Activated naive CD8-positive, alpha-beta T cell treated with anti-CD3 and anti-CD28 coated beads, Interleukin-2, amount 50 U/mL, for 24 hours (primary cell): ENCODE results near the gene RWDD2A.
"Not testable (repeated sequence)": the region's sequence is repeated elsewhere in the genome, so short reads cannot be mapped to it uniquely, and the experiment has no call there.

ENCODE experiments used
- ATAC-seq: fragments of 150-1000 bp; cut with Tn5 transposase; one replicate; pipeline ENCODE4 v1.10.0; 2021
- DNase-seq: peaks from one replicate; pipeline ENCODE4 v3.0.0; 2021
- H3K27ac Mint-ChIP-seq: one replicate; pipeline ENCODE4 v1.8.0; 2021; ENCODE audit warnings: mild to moderate bottlenecking, mixed read lengths
- H3K27me3 Mint-ChIP-seq: one replicate; pipeline ENCODE4 v1.8.0; 2021; ENCODE audit warnings: mixed read lengths
- H3K36me3 Mint-ChIP-seq: one replicate; pipeline ENCODE4 v1.8.0; 2021; ENCODE audit warnings: low read depth, mixed read lengths
- H3K4me1 Mint-ChIP-seq: one replicate; pipeline ENCODE4 v1.8.0; 2021; ENCODE audit warnings: mixed read lengths
- H3K4me3 Mint-ChIP-seq: one replicate; pipeline ENCODE4 v1.8.0; 2021; ENCODE audit warnings: mild to moderate bottlenecking, moderate library complexity, mixed read lengths
- H3K9me3 Mint-ChIP-seq: one replicate; pipeline ENCODE4 v1.8.0; 2021; ENCODE audit warnings: mixed read lengths

The RWDD2A gene

DNA sequence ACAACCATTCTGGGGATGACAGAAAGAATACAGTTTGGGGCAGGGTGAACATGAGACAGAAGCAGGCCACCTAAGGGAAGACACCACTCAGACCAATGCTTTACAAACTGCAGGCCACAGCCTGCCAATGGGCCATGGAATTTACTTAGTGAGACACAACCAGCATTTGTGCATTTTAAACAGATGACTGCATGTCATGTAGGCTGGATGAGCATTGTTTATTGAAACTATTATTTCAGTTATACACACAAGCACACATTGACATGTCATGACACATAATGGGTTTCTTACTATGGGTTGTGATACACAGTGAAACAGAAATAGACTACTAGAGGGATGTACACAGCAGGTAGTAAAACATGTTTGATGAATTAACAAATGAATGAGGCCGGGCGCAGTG is 8.1 kb upstream of the RWDD2A start:
- no peak for ATAC-seq

DNA sequence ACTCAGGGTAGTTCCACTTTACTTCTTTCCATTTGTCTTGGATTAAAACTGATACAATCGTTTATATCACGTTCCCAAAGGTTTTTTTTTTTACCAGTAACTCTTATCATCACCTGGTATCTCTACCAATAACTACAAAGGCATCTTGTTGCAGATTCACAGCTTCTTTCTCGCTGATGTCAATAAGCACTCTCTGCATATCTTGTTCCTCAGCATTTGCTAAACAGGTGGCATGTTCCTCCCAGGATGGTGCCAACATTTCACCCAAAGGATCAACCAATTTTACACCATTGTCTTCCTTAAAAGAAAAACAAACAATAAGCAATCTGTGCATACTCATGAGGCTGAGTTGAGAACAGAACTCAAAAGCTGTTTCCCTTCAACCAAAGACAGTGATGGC is 4.7 kb upstream of the RWDD2A start:
- DNase-seq: no peak
- Mint-ChIP-seq H3K27ac (no peak overlapping the region), H3K9me3 (no peaks in the 10 kb centered on the region), H3K4me1 (peaks cover 18% of the 10 kb centered on the region), H3K4me3 (no peak overlapping the region), H3K36me3 (peaks cover 31% of the 10 kb centered on the region), H3K27me3 (no peaks in the 10 kb centered on the region)
- no peak for ATAC-seq

More for the DNA sequence above, 8.1 kb upstream of the RWDD2A start:
- Mint-ChIP-seq H3K4me1 (peaks cover 2% of the 10 kb centered on the region), H3K27me3 (no peaks in the 10 kb centered on the region), H3K36me3 (peaks cover 52% of the 10 kb centered on the region), H3K27ac (no peak overlapping the region), H3K4me3 (no peak overlapping the region), H3K9me3 (no peaks in the 10 kb centered on the region)
- DNase-seq: no peak

DNA sequence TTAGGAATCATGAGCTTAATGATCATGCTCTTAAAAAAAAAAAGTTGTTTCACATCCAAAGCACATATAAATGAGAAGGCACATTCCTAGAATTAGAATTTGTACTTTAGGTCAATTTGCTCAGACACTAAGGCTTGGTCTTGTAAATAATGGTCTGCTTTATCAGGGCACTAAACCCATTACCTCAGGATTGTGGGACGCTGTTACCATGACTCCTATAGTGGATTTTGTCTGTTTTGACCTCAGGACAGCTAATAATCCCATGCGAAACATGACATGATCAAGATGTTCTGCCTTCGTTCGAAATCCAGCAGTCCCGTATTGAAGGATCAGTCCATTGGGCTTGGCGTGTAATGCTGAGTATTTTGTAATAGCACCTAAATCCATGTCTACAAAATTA is 2.5 kb upstream of the RWDD2A start:
- Mint-ChIP-seq H3K4me3 (no peak overlapping the region), H3K27ac (no peak overlapping the region), H3K9me3 (no peaks in the 10 kb centered on the region), H3K36me3 (peaks cover 16% of the 10 kb centered on the region), H3K4me1 (peaks cover 26% of the 10 kb centered on the region), H3K27me3 (peaks cover 3% of the 10 kb centered on the region)
- DNase-seq: no peak
- no peak for ATAC-seq

DNA sequence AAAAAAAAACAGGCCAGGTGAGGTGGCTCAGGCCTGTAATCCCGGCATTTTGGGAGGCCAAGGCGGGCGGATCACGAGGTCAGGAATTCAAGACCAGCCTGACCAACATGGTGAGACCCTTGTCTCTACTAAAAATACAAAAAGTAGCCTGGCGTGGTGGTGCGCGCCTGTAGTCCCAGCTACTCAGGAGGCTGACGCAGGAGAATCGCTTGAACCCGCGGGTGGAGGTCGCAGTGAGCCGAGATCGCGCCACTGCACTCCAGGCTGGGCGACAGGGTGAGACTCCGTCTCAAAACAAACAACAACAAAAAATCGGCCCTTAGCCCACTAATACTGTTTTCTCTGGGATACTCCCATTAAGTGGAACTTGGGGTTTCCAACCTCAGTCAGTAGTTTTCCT is 1.2 kb upstream of the RWDD2A start:
- H3K4me3 Mint-ChIP-seq: peak overlapping the region; percentile 97
- not testable (repeated sequence) for ATAC-seq

DNA sequence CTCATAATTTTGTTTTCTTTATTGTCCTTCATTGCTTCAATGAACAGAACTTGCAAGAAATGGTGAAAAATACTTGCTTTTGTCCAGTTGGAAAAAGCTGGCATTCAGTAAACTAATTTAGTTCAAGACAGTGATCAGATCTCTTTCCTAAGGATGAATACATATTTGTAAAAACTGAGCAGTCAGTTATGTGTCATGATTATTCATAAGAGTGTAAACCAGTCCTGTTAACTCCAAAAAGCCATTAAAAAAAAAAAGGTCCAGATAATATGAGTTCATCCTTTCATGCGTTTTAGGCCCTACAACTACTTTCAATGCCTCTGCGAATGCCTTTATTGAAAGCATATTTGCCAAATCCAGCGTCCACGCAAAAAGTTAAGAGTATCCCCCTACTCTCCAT is 701 bp upstream of the RWDD2A start:
- Mint-ChIP-seq H3K4me1 (peaks cover 26% of the 10 kb centered on the region), H3K27me3 (peaks cover 3% of the 10 kb centered on the region), H3K9me3 (no peaks in the 10 kb centered on the region), H3K27ac (peak overlapping the region; percentile 92), H3K4me3 (peak overlapping the region; percentile 97), H3K36me3 (peaks cover 14% of the 10 kb centered on the region)
- DNase-seq (no peak), ATAC-seq (peak; percentile 5)

More for the DNA sequence above, 1.2 kb upstream of the RWDD2A start:
- not testable (repeated sequence) for H3K27me3 Mint-ChIP-seq, DNase-seq, H3K9me3 Mint-ChIP-seq, H3K27ac Mint-ChIP-seq
- Mint-ChIP-seq H3K36me3 (peaks cover 14% of the 10 kb centered on the region), H3K4me1 (peaks cover 26% of the 10 kb centered on the region)

DNA sequence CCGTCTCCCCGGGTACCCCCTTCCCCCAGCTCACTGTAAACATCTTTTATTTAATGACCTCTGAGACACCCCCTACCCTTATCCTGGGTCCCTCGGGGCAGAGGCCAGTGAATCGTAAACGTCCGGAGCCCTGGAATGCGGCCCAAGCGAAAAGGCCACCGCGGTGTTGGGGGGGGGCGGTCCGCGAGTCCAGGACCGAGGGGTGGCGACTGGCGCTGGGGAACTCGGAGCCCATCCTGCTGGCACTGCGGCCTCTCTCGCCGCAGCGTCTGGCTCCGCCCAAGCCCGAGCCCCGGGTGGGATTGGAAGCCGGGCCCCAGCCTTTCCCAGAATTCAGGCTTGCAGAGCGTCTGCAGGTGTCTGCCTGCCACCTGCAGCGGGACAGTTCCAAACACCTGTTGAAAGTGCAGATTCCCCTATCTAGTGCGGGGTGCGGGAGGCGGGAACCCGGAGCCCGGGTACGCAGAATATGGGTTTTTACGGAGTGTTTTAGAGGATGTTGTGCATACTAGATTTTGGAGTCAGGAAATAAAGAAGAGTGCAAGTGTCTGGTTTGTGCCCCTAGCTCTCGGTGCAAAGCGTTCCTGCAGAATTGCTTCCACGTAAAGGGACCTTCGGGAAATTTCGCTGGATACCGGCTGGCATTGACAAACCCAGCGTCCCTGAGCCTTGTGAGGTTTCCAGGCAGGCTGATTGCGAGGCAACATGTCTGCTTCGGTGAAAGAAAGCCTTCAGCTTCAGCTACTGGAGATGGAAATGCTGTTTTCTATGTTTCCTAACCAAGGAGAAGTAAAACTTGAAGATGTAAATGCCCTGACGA is 800 bp downstream of the RWDD2A start:
- Mint-ChIP-seq H3K36me3 (peaks cover 11% of the 10 kb centered on the region), H3K27ac (peak overlapping the region; percentile 18), H3K9me3 (no peaks in the 10 kb centered on the region), H3K4me1 (peaks cover 28% of the 10 kb centered on the region), H3K4me3 (peak overlapping the region; percentile 97), H3K27me3 (peaks cover 3% of the 10 kb centered on the region)
- no peak for ATAC-seq
- peak; percentile 17 for DNase-seq

DNA sequence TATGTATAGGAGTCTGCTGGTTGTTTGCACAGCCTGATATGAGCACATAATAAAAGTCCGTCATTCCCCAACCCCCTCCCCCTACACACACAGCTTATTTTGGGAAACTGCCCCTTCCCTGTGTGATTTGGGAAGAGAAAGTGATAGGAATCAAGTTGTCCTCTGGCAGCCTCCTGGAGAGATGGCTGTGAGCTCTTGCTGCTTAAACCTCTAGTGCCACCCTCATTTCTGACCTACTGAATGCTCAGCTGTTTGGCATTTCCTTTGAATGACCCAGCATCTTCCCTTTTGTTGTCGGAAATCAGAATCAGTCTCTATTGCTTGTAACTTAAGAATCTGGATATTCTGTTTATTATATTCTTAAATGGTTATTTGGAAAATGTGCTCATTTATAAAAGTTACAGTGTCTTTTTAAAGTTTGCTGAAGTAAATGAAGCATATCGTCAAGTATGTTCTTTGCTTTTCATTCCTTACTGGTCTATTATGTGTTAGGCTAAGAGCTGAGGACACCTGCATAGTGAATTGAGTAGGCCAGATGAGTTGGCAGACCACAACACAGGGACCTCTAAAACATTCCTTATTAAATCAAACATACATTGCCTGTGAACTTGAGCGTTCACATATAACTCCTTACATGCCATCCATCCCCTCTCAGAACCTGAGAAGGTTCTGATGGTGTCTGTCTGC is 5.5 kb downstream of the RWDD2A start:
- no peak for DNase-seq
- peaks cover 15% of the 10 kb centered on the region for H3K4me1 Mint-ChIP-seq
- peaks cover 2% of the 10 kb centered on the region for H3K36me3 Mint-ChIP-seq
- H3K27ac Mint-ChIP-seq: no peak overlapping the region
- no peak for ATAC-seq
- peaks cover 3% of the 10 kb centered on the region for H3K27me3 Mint-ChIP-seq
- H3K9me3 Mint-ChIP-seq: no peaks in the 10 kb centered on the region
- H3K4me3 Mint-ChIP-seq: no peak overlapping the region

DNA sequence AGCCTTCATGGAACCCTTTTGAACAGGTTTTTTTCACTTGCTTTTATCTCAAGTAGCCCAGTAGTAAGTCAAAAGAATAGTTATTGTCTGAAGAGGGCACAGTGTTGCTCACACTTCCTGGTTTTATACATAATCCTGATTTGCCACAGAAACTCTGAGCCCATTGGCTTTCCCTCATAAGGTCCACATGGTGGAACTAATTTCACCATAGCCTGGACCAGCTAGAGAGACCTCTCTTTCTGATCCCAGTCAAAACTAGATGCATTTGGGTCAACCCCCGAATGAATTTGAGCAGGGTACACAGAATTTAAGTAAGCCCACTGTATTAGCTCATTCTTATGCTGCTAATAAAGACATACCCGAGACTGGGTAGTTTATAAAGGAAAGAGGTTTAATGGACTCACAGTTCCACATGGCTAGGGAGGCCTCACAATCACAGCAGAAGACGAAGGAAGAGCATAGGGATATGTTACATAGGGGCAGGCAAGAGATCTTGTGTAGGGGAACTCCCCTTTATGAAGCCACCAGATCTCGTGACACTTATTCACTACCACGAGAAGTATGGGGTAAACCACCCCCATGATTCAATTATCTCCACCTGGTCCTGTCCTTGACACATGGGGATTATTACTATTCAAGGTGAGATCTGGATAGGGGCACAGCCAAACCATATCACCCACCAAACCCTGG is 6.2 kb downstream of the RWDD2A start:
- DNase-seq (no peak), ATAC-seq (peak; percentile 80)
- Mint-ChIP-seq H3K27ac (no peak overlapping the region), H3K27me3 (peaks cover 2% of the 10 kb centered on the region), H3K4me3 (no peak overlapping the region), H3K4me1 (peaks cover 10% of the 10 kb centered on the region), H3K36me3 (peaks cover 2% of the 10 kb centered on the region), H3K9me3 (no peaks in the 10 kb centered on the region)

DNA sequence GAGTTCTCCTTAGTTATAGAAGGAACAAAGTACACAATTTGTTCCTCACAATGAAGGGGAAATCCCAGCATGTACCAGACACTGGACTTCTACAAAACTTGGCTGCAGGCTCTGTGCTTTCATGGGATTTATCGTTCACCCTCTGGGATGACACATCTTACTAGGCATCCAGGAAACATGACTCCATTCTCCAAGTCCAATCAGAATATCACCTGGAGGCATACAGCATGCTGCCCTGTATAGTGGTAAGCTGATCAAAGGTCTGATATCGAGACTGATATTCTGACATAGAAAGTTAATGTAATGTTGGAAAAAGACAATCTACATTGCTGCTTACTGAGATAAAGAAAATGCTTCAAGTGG is 6.7 kb downstream of the RWDD2A start:
- ATAC-seq: no peak
- no peak overlapping the region for H3K4me3 Mint-ChIP-seq
- H3K9me3 Mint-ChIP-seq: no peaks in the 10 kb centered on the region
- peaks cover 7% of the 10 kb centered on the region for H3K4me1 Mint-ChIP-seq
- H3K36me3 Mint-ChIP-seq: peaks cover 2% of the 10 kb centered on the region
- H3K27ac Mint-ChIP-seq: no peak overlapping the region
- H3K27me3 Mint-ChIP-seq: no peaks in the 10 kb centered on the region
- no peak for DNase-seq

DNA sequence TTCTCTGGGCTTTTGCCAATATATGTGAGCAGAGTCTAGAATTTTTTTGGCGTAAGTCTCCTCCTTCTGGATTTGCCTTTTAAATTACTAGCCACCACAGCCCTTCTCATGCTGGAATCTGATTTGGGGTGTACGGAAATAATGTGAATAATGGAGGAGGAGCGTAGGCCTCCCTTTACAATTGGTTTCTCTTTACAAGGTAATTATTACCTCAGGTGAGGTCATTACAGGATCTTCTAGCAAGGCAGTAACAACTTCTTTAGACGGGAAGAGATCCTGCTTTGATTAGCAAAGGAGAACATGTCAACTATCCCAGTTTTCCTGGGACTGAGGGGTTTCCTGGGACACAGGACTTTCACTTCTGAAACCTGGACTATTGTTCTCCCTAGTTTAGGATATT is 8.9 kb downstream of the RWDD2A start:
- Mint-ChIP-seq H3K27me3 (peaks cover 9% of the 10 kb centered on the region), H3K9me3 (no peaks in the 10 kb centered on the region), H3K27ac (no peak overlapping the region)

DNA sequence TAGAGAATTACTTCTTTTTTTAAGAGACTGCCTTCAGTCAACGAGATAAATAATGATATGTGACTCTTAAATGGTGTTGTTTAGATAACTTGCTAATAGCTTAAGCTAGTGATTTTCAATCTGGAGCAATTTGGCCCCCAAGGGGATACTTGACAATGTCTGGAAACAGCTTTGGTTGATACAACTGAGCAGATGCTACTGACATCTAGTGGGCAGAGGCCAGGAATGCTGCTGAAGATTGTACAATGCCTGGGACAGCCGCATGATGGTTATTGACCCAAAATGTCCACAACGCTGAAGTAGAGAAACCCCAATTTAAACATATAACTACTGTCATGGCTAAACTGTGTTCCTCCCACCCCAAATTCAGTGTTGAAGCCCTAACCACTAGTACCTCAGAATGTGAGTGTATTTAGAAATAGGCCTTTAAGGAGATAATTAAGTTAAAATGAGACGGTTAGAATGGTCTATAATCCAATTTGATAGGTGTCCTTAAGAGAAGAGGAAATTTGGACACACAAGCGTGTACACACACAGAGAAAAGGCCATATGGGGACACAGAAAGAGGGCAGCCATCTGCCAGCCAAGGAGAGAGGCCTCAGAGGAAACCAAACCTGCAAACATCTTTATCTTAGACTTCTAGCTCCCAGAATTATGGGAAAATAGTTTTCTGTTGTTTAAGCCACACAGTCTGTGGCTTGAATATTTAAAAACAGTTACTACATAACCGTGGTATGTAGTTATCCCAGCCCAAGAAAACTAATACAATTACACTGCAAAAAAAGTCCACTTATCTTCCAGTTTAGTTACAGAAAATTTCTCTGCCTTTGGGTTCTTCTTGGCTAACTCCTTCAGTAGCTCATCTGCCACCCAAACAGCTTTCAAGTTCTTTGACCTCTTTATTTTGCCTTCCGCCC is 22.2 kb downstream of the RWDD2A start:
- DNase-seq: peak; percentile 46
- Mint-ChIP-seq H3K36me3 (no peaks in the 10 kb centered on the region), H3K27me3 (peaks cover 8% of the 10 kb centered on the region), H3K9me3 (no peaks in the 10 kb centered on the region), H3K27ac (no peak overlapping the region), H3K4me1 (no peaks in the 10 kb centered on the region), H3K4me3 (no peak overlapping the region)
- peak; percentile 99 for ATAC-seq

More for the DNA sequence above, 8.9 kb downstream of the RWDD2A start:
- DNase-seq (no peak), ATAC-seq (no peak)
- Mint-ChIP-seq H3K36me3 (no peaks in the 10 kb centered on the region), H3K4me3 (no peak overlapping the region), H3K4me1 (peaks cover 7% of the 10 kb centered on the region)

DNA sequence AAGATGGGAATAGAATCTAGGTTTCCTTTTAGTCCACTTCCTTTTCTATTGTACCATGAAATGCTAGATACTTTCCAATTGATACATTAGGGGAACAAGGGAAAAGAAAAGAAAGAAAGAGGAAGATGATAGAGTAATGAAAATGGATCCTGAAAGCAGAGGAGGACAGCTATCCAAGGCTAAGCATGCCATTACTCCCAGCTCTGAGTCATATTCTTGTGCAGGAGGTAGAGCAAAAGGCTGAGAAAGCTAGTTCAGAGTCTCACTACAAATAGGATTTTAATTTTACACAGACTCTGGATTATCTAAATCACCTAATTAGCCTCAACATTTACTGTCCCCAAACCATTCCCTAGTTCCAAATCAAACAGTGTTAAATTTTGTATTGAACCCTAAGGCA is 23.6 kb downstream of the RWDD2A start:
- no peaks in the 10 kb centered on the region for H3K9me3 Mint-ChIP-seq
- H3K4me3 Mint-ChIP-seq: no peak overlapping the region
- H3K36me3 Mint-ChIP-seq: no peaks in the 10 kb centered on the region
- H3K27me3 Mint-ChIP-seq: peaks cover 9% of the 10 kb centered on the region
- no peak overlapping the region for H3K27ac Mint-ChIP-seq
- H3K4me1 Mint-ChIP-seq: no peaks in the 10 kb centered on the region
- DNase-seq: no peak
- no peak for ATAC-seq

DNA sequence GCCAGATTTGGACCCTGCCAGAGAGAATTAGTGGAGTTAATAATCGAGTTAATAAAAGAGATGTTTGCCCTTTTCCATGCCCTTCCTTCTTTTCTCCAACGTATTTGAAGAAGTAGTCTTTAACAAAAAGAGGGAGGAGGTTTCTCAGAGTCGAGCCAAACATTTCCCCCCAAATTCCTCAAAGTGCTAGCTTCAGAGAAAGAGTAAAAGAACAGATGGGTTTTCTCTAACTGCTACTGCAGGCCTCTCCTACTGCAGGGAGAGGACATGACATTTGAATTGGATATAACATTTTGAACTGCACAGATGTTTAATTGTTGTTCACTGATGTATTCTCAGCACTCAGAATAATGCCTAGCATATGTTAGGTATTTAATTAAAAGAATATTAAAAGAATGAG is 25.5 kb downstream of the RWDD2A start:
- Mint-ChIP-seq H3K9me3 (no peaks in the 10 kb centered on the region), H3K36me3 (no peaks in the 10 kb centered on the region), H3K27me3 (peaks cover 2% of the 10 kb centered on the region), H3K4me3 (no peak overlapping the region), H3K27ac (no peak overlapping the region), H3K4me1 (no peaks in the 10 kb centered on the region)
- ATAC-seq (no peak), DNase-seq (no peak)

DNA sequence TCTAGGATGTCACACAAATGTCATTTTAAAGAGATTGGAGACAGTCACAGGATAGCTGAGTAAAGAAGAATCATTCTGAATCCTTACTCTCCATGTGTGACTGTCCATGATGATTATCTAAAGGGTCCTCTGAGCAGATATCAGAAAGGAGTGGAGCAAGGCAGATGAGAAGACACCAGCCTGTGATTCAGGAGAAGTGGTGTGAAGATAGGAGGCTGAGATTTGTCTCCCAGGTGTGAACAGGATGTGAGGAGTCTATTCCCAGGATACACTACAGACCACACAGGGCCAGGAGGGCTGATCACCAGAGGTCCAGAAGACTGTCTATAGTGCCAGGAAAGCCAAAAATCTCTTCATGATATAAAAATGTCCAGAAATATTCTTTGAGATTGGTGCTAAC is 27.0 kb downstream of the RWDD2A start:
- Mint-ChIP-seq H3K4me3 (no peak overlapping the region), H3K27me3 (peaks cover 2% of the 10 kb centered on the region), H3K36me3 (no peaks in the 10 kb centered on the region), H3K27ac (no peak overlapping the region), H3K9me3 (no peaks in the 10 kb centered on the region), H3K4me1 (no peaks in the 10 kb centered on the region)
- no peak for DNase-seq
- ATAC-seq: no peak
